Epithelial cell of esophagus (primary cell): ENCODE data around the gene SART1.

ENCODE experiments used
- DNase-seq: peaks from one replicate; pipeline ENCODE4 v3.0.0; 2010; ENCODE audit warnings: low read depth
- H3K4me3 ChIP-seq: 2 replicates; pipeline ENCODE4 v1.5.1; 2011; ENCODE audit warnings: mild to moderate bottlenecking, low read length, control low read depth
- TF ChIP-seq, protein P1 (sequence below): IDR thresholded peaks from 2 replicates; pipeline ENCODE4 v1.5.1; 2011; ENCODE audit warnings: low read depth, mild to moderate bottlenecking, low read length, control low read depth, inconsistent platforms; ENCODE audit not compliant: insufficient read depth; ENCODE audit errors: missing control alignments

Gene SART1

DNA sequence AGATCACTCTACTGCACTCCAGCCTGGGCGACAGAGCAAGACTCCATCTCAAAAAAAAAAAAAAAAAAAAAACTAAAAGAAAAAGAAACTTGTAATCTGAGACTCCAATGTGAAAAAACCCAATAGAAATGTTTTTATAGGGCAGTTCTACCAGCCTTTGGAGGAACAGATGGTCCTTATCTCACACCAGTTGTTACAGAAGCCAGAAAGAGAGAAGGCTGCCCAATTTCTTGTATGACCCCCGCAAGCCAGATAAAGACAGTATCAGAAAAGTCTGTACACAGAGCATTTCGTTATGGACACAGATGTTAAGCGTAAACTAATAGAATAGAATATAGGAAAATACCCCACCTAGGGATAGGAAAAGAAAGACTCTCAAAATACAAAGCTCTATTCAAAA, 27.5 kb upstream of the SART1 start:
- TF ChIP-seq, protein P1, sequence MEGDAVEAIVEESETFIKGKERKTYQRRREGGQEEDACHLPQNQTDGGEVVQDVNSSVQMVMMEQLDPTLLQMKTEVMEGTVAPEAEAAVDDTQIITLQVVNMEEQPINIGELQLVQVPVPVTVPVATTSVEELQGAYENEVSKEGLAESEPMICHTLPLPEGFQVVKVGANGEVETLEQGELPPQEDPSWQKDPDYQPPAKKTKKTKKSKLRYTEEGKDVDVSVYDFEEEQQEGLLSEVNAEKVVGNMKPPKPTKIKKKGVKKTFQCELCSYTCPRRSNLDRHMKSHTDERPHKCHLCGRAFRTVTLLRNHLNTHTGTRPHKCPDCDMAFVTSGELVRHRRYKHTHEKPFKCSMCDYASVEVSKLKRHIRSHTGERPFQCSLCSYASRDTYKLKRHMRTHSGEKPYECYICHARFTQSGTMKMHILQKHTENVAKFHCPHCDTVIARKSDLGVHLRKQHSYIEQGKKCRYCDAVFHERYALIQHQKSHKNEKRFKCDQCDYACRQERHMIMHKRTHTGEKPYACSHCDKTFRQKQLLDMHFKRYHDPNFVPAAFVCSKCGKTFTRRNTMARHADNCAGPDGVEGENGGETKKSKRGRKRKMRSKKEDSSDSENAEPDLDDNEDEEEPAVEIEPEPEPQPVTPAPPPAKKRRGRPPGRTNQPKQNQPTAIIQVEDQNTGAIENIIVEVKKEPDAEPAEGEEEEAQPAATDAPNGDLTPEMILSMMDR = no peak
- DNase-seq = no peak
- H3K4me3 ChIP-seq = no peak overlapping the region

DNA sequence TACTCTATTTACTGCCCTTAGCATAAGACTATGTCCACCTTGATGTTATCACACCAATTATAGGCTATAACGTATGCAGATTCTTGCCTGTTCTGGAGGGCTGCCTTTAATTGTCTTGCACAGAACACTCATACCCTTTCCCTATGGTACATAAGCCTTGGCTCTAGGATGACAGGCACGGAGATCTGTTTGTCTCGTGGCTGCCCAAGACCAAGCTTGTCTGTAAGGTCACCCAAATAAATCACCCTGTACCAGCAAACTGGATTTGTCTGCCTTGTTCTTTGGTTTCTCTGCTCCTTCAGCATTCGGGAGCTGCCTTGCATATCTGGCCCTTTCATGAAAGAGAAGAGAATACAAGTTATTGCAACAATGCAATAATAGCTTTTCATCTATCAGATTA, 23.8 kb upstream of the SART1 start:
- no peak for DNase-seq
- TF ChIP-seq, protein P1 = no peak
- H3K4me3 ChIP-seq = no peak overlapping the region

DNA sequence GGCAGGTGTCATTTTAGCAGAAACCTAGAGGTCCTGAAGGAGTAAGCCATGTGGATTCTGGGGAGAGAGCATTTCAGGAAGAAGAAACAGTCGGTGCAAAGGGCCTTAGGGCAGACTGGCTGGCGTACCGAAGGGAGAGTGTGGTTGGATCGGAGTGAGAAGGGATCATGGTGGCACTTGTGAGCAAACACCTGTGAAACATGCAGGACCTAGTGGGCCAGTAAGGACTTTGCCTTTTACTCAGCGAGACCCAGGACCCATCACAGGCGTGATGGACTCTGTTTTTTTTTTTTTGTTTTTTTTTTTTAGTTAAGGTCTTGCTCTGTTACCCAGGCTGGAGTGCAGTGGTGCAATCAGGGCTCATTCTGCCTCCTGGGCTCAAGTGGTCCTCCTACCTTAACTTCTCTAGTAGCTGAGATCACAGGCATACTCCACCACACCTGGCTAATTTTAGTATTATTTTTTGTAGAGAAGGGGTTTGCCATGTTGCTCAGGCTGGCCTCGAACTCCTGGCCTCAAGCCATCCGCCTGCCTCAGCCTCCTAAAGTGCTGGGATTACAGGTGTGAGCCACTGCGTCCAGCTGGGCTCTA, 19.7 kb upstream of the SART1 start:
- H3K4me3 ChIP-seq = no peak overlapping the region
- TF ChIP-seq, protein P1 = no peak
- DNase-seq = no peak

DNA sequence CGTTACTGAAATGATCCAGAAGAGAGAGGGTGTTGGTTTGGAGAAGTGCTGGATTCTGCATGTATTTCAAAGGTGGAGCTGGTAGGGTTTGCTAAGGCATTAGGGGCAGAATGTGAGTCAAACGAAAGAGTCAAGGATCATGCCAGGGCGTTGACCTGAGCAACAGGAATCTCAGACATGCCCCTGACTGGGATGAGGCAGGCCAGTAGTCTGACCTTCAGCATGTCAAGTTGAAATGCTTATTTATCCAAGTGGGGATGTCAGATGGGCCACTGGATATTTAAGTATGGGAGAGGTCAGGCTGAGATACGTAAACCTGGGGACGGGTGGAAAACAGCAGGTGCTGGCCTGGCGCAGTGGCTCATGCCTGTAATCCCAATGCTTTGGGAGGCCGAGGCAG, 19.0 kb upstream of the SART1 start:
- no peak overlapping the region for H3K4me3 ChIP-seq
- no peak for DNase-seq
- TF ChIP-seq, protein P1 = no peak

DNA sequence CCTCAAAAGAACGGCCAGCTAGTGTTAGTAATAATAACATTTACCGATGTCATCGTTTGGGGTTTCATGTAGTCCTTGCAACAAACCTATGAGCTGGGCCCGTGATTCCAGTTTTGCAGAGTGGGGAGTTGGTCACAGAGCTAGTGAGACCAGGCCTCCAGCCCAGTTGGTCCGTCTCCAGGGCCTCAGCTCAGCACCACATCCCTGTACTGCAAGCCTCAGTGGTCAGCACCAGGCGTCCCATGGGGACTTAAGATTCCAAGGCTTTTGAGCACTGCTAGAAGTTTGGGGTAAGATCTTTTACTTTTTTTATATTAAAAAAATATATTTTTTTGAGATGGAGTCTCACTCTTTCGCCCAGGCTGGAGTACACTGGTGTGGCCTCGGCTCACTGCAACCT, 17.3 kb upstream of the SART1 start:
- no peak for DNase-seq
- TF ChIP-seq, protein P1 = no peak
- H3K4me3 ChIP-seq = no peak overlapping the region

DNA sequence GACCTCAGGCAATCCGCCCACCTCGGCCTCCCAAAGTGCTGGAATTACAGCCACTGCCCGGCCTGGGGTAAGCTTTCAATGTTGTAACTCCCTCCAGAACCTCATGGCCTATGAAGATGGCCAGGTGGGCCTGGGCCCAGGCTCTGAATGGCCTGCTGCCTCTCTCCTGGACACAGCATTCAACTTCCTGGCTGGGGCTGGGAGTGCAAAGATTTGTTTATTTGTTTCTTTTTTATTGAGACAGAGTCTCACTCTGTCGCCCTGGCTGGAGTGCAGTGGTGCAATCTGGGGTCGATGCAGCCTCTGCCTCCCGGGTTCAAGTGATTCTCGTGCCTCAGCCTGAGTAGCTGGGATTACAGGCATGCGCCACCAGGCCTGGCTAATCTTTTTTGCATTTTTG, 16.8 kb upstream of the SART1 start:
- DNase-seq = no peak
- TF ChIP-seq, protein P1 = no peak
- H3K4me3 ChIP-seq = no peak overlapping the region

DNA sequence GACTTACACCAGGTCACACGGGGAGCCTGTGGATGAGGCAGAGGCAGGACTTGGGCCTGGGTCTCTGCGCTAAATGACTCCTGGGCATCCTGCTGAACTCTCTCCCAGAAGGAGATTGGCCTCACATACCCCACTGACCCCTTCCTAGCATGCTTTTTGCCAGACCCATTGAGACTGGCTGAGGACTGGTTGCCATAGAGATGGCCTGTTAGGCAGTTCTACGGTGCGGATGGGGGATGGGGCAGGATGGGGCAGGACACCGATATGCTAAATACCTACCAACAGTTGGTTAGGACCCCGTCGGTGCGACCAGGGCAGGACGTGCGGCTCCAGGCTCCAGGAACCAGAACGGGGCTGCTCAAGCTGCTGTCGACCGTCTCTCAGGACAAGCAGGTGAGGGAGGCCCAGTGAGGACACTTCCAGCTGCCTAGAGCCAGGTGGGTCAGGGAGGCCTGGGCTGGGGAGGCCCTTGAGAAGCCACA, 16.1 kb upstream of the SART1 start, which contains the start of gene TSGA10IP:
Gene TSGA10IP, plus strand, starts transcription at position 51 of the 482 bp plus-strand sequence. Its CDS starts 196 bp downstream, at position 247.
- no peak within 1 kb of the TSS for H3K4me3 ChIP-seq
- TF ChIP-seq, protein P1 = no peak
- no peak for DNase-seq
